OCI-LY7 (cell line): ENCODE results near the gene EIF4G3. TPM values are rescaled to one million over a fixed set of nuclear protein-coding genes. Genes with fewer than 3 reads are reported as not detected.

ENCODE experiments used
- BruUV-seq: library from RNA; stranded (reverse); fragments of 400-500 nt; replicated peaks from 2 replicates; lab custom pipeline; 2021; lab: Mats Ljungman, UMichigan
- CTCF ChIA-PET: fragments of 300-600 bp; sonication (Branson Sonifier 250); formaldehyde crosslinking; loops from one replicate; lab custom pipeline; 2022; ENCODE audit warnings: antibody characterized with exemption; ENCODE audit not compliant: unreplicated experiment; lab: Charles Lee
- POLR2A ChIA-PET: fragments of 300-600 bp; sonication (Branson Sonifier 250); formaldehyde crosslinking; loops from one replicate; lab custom pipeline; 2022; ENCODE audit warnings: antibody characterized with exemption; lab: Charles Lee
- DNase-seq: peaks from one replicate; pipeline ENCODE4 v3.0.0-alpha.2; 2015; ENCODE audit warnings: low spot score
- H2AFZ ChIP-seq: fragments of 200-600 bp; sonication (generic), shearing (Covaris generic); 2 replicates; pipeline ENCODE4 v1.6.1; 2014; ENCODE audit warnings: mild to moderate bottlenecking, antibody characterized with exemption, low read length, moderate library complexity
- H3K27ac ChIP-seq: fragments of 200-600 bp; sonication (generic); 2 replicates; pipeline ENCODE4 v1.5.1; 2014; ENCODE audit warnings: mixed run types, low read depth, mild to moderate bottlenecking, moderate library complexity, low read length, inconsistent platforms; ENCODE audit not compliant: poor library complexity, severe bottlenecking
- H3K36me3 ChIP-seq: fragments of 200-600 bp; sonication (generic); 2 replicates; pipeline ENCODE4 v1.6.1; 2014; ENCODE audit warnings: mild to moderate bottlenecking, antibody characterized with exemption, low read length, moderate library complexity, mixed read lengths; ENCODE audit not compliant: insufficient read depth
- H3K4me1 ChIP-seq: fragments of 200-600 bp; sonication (generic); 2 replicates; pipeline ENCODE4 v1.5.1; 2014; ENCODE audit warnings: mild to moderate bottlenecking, low read length; ENCODE audit not compliant: insufficient read depth, poor library complexity, severe bottlenecking
- H3K4me2 ChIP-seq: fragments of 200-600 bp; sonication (generic); 2 replicates; pipeline ENCODE4 v1.6.1; 2014; ENCODE audit warnings: mild to moderate bottlenecking, low read length
- H3K4me3 ChIP-seq: fragments of 200-600 bp; sonication (generic); 2 replicates; pipeline ENCODE4 v1.5.1; 2014; ENCODE audit warnings: mild to moderate bottlenecking, low read depth, low read length; ENCODE audit not compliant: poor library complexity, severe bottlenecking
- H3K79me2 ChIP-seq: fragments of 200-600 bp; sonication (generic); 2 replicates; pipeline ENCODE4 v1.6.1; 2016; ENCODE audit warnings: low read depth, mild to moderate bottlenecking, low read length, moderate library complexity, mixed read lengths; ENCODE audit not compliant: insufficient read depth
- H3K9me2 ChIP-seq: fragments of 200-600 bp; sonication (generic); 2 replicates; pipeline ENCODE4 v1.6.1; 2016; ENCODE audit warnings: mild to moderate bottlenecking, low read length, mixed read lengths; ENCODE audit not compliant: insufficient read depth
- H3K9me3 ChIP-seq: fragments of 200-600 bp; sonication (generic); 2 replicates; pipeline ENCODE4 v1.6.1; 2014; ENCODE audit warnings: mild to moderate bottlenecking, mixed run types, low read length, mixed read lengths
- H4K20me1 ChIP-seq: fragments of 200-600 bp; sonication (generic); 2 replicates; pipeline ENCODE4 v1.6.1; 2014; ENCODE audit warnings: mild to moderate bottlenecking, antibody characterized with exemption, low read length, moderate library complexity, mixed read lengths; ENCODE audit not compliant: insufficient read depth
- EZH2phosphoT487 ChIP-seq: fragments of 200-600 bp; sonication (generic); IDR thresholded peaks from 2 replicates; pipeline ENCODE4 v1.6.1; 2018; ENCODE audit warnings: low read depth, borderline replicate concordance, mild to moderate bottlenecking, mixed run types, antibody characterized with exemption, low read length, moderate library complexity, mixed read lengths
- intact Hi-C: fragments of 100-400 bp; cut with micrococcal nuclease; formaldehyde crosslinking; loops from one replicate; pipeline ENCODE4 v1.10.0; 2022; ENCODE audit not compliant: unreplicated experiment
- total RNA-seq, 2 experiments: library from RNA; depleted of rRNA in 1 of 2; stranded (reverse); fragments of >200 nt in 1 of 2; shearing (Covaris generic) in 1 of 2; gene quantifications; 2 replicates each; pipeline ENCODE4 v1.2.3, GENCODE V29; 2014 to 2022
- TF ChIP-seq, protein P1 (sequence below): fragments of 200-600 bp; sonication (generic); conservative IDR thresholded peaks from 2 replicates; pipeline ENCODE4 v1.5.1; 2014; ENCODE audit warnings: mild to moderate bottlenecking, antibody characterized with exemption, low read length, moderate library complexity, mixed read lengths

The EIF4G3 gene
- total RNA-seq, 2 experiments from 2014 or later = 28.5 to 62.1 TPM

DNA sequence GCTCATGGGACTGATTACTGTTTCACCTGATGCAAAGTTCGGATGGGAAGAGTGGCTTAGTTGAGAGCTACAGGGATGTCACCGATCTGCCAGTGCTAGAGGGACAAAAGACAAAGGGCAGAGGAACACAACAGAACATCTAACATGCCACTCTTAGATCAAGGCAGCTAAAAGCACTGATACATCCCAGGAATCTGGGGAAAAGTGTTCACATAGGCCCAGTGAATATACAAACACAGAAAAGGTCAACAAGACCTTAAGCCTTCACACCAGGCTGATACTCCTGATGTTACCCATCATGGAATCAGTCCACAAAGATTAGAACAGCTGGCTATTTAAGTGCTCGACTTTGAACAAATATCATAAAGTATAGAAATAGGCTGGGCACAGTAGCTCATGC lies 163.2 kb downstream of the EIF4G3 start:
- no peak for TF ChIP-seq EZH2phosphoT487
- TF ChIP-seq, protein P1, sequence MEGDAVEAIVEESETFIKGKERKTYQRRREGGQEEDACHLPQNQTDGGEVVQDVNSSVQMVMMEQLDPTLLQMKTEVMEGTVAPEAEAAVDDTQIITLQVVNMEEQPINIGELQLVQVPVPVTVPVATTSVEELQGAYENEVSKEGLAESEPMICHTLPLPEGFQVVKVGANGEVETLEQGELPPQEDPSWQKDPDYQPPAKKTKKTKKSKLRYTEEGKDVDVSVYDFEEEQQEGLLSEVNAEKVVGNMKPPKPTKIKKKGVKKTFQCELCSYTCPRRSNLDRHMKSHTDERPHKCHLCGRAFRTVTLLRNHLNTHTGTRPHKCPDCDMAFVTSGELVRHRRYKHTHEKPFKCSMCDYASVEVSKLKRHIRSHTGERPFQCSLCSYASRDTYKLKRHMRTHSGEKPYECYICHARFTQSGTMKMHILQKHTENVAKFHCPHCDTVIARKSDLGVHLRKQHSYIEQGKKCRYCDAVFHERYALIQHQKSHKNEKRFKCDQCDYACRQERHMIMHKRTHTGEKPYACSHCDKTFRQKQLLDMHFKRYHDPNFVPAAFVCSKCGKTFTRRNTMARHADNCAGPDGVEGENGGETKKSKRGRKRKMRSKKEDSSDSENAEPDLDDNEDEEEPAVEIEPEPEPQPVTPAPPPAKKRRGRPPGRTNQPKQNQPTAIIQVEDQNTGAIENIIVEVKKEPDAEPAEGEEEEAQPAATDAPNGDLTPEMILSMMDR = no peak
- DNase-seq = no peak
- ChIA-PET CTCF (interaction anchor here (0.5 kb wide), 1 partner anchor 15 kb away, joined by 3 read pairs; no protein-coding TSS in a partner anchor), POLR2A (interaction anchor here (0.6 to 1.0 kb wide), 2 partner anchors 26 to 130 kb away, joined by 3 read pairs; no protein-coding TSS in a partner anchor)
- H3K9me2 ChIP-seq = no peaks in the 10 kb centered on the region
- no peak overlapping the region for H3K4me2 ChIP-seq
- no peak overlapping the region for H2AFZ ChIP-seq
- H4K20me1 ChIP-seq = no peaks in the 10 kb centered on the region
- no peaks in the 10 kb centered on the region for H3K79me2 ChIP-seq
- no TSS peak for BruUV-seq
- no peaks in the 10 kb centered on the region for H3K4me1 ChIP-seq
- intact Hi-C loops = no loop called here
- no peaks in the 10 kb centered on the region for H3K36me3 ChIP-seq
- no peak overlapping the region for H3K4me3 ChIP-seq
- H3K9me3 ChIP-seq = no peaks in the 10 kb centered on the region
- no peak overlapping the region for H3K27ac ChIP-seq

DNA sequence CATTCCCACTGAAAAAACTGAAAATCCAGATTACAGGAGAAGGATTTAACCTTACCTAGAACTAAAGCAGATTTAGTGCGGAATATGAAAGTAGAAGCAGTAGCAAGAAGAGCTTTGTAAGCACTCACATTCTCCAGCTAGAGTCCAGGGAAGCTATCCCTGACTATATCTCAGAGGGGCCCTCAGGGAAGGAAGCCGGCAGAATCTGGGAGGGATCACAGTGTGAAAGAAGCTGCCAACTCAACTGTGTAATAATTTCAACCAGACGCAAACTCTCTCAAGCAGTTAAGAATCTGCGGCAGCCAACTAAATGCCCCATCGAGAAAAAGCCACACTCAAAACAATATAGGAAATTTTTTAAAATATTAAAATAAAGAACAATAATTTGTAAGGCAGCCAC lies 163.8 kb downstream of the EIF4G3 start:
- Histone ChIP-seq H3K9me3 (no peaks in the 10 kb centered on the region), H3K4me1 (no peaks in the 10 kb centered on the region), H4K20me1 (no peaks in the 10 kb centered on the region), H2AFZ (no peak overlapping the region), H3K79me2 (no peaks in the 10 kb centered on the region), H3K9me2 (no peaks in the 10 kb centered on the region), H3K27ac (no peak overlapping the region), H3K4me3 (no peak overlapping the region), H3K4me2 (no peak overlapping the region), H3K36me3 (no peaks in the 10 kb centered on the region)
- intact Hi-C loops = no loop called here
- CTCF ChIA-PET = no interaction called here
- DNase-seq = no peak
- BruUV-seq = no TSS peak
- TF ChIP-seq, protein P1 = no peak
- no peak for TF ChIP-seq EZH2phosphoT487
- POLR2A ChIA-PET = interaction anchor here (0.6 kb wide), 1 partner anchor 131 kb away, joined by 3 read pairs; no protein-coding TSS in a partner anchor

DNA sequence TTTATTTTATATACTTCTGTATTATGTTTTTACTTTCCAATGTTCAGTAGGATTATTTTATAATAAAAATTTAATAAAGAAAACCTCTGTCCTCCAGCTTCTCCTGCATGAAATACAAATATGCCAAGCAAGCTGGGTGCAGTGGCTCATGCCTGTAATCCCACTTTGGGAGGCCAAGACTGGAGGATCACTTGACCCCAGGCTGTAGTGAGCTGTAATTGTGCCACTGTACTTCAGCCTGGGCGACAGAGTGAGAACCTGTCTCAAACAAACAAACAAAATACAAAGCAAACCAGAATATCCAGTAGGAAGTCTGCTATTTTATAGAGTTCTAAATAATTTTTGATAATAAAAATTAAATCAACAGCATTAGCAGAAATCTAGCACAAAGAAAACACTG lies 168.8 kb downstream of the EIF4G3 start:
- ChIA-PET CTCF (no interaction called here), POLR2A (no interaction called here)
- H3K9me3 ChIP-seq = no peaks in the 10 kb centered on the region
- no peak for DNase-seq
- no peak overlapping the region for H3K4me2 ChIP-seq
- no peaks in the 10 kb centered on the region for H3K36me3 ChIP-seq
- H3K9me2 ChIP-seq = no peaks in the 10 kb centered on the region
- intact Hi-C loops = no loop called here
- no peak for TF ChIP-seq EZH2phosphoT487
- TF ChIP-seq, protein P1 = no peak
- no peak overlapping the region for H3K27ac ChIP-seq
- H3K4me3 ChIP-seq = no peak overlapping the region
- no peak overlapping the region for H2AFZ ChIP-seq
- H3K4me1 ChIP-seq = no peaks in the 10 kb centered on the region
- H4K20me1 ChIP-seq = no peaks in the 10 kb centered on the region
- BruUV-seq = no TSS peak
- H3K79me2 ChIP-seq = no peaks in the 10 kb centered on the region
